Stimulated activated CD4-positive, alpha-beta T cell treated with anti-CD3 and anti-CD28 coated beads, TNF-alpha, amount 100 ng/mL, for 48 hours (primary cell): ENCODE results near the gene RAPGEF5.
A peak's percentile ranks its signal among the peaks of the same experiment; 100 is the strongest.

Experiments
- DNase-seq, 3 donors: peaks; one replicate each; pipeline ENCODE4 v3.0.0-alpha.2; 2020; ENCODE audit warnings: low read depth in 3 of 3

The RAPGEF5 gene

DNA sequence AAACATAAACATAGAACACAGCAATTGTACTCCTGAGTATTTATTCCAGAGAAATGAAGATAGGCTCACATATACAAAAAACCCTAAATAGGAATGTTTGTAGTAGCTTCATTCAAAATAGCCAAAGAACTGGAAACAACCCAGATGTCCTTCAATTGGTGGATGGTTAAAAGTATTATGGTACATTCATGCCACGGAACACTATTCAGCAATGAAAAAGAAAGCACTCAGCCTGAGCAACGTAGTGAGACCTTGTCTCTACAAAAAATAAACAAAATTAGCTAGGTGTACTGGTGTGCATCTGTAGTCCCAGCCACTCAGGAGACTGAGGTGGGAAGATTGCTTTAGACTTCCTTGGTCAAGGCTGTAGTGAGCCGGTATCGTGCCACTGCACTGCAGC is 94.4 kb downstream of the RAPGEF5 start:
- no peak for DNase-seq

DNA sequence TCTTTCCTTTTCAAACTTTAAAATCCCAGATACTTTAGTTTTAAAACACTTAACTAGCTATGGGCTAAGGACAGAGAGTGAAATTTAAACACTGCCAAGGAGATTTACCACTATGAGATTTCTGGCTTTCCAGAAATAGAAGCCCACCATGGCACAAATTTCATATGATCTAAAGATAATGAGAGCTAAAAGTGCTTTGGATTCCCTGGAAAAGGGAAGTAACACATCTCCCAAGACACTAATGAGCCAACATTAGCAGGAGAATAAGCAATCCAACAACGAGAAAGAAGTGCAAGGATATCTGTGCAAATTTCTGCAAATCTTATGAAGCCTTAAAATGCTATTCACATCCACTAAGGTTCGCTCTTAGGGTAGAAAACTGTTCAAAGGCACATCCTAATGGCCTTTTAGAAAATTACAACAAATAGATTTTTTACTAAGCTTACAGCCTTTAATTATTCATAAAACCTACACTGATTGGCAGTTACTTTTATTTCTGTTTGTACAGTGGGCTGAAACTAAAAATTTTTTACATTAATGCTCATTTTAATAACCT is 100.3 kb downstream of the RAPGEF5 start:
- no peak for DNase-seq

DNA sequence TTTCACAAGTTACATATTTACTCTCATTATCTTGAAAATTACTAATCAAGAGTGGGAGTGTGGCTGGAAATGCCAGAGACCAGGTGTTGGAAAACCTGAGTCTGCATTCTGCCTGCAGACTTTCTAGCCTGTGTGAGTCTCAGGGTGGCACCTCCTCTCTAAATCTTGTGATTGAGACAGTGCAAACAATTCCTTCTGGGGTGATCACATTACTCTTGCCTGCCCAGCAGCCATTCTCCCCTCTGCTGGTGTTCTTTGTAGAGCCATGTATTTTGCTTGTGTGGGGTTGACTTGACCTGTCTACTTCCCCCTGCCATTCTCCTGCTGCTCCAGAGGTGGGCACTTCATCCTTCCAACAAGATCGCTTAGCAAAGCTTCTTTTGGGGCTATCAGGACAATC is 101.1 kb downstream of the RAPGEF5 start:
- peak in 1 of 3 donors; percentile 2 for DNase-seq

DNA sequence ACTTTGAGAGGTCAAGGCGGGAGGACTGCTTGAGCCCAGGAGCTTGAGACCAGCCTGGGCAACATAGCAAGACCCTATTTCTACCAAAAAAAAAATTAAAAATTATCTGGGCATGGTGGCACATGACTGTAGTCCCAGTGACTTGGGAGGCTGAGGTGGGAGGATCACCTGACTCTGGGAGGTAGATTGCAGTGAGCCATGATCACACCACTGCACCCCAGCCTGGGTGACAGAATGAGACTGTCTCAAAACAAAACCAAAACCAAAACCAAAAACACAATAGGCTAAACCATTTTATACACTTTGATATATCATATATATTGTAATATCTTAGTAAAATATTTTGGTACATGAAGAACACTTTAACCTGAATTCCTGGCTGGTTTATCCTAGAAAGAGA is 101.6 kb downstream of the RAPGEF5 start:
- DNase-seq, result peak in 1 of 3 donors; percentile 7

DNA sequence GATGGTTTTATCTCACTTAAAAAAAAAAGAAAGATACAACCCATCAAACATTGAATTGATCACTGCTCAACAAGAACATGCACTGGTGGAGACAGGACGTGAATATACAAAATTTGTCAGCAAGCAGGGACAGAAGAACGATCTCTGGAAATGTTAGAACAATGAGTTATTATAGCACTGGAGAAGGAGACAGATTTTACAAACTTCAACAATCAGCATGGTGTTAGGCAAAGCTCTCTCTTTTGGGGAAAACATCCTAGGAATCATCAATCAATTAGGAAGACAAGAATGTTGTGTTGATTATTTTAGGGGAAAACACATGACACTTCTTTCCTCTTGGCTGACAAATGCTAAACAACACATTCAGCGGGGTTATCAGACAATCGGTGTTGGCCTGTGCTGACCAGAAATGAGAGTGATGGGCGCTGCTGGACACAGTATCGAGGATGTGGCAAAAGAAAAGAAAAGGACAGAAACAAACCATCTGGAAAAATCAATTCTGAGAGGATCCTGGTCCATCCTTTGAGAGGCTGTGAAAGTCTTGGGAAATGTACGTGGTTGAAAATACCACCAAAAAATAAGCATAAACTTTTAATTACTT is 103.9 kb downstream of the RAPGEF5 start:
- no peak for DNase-seq

DNA sequence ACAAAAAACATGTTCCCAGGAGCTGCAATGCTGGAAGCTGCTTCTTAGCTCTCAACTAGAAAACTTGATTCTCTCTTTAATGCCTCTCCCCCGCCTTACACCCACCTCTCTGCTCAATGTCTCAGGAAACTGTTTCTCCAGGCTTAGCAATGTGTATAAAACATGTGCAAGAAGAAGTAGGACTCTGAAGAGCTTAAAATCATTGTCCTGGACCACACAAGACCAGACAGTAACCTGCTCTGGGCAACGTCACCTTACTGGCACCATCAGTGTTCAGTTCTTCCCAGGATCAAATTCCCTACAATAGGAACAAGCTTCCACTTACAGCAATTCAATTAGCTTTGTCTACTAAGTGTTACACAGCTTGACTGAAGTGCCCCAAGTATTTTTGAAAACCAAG is 104.9 kb downstream of the RAPGEF5 start:
- no peak for DNase-seq

DNA sequence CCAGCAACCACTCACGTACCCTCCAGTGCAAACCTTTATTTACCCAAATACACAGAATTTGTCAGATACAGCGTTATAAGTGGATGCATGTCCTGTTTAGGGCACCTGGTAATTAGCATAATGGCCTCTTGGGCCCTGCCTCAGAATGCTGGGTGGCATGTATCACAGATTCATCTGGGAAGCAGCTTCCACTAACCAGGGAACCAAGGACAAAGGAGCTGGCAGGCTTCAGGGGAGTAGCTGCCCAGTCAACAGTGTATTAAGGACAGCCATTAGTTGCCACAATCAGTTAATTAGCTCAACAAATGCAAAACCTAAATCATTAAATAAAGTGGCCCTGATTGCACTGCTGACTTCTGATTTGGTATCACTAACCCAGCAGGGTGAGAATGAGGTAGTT is 105.7 kb downstream of the RAPGEF5 start:
- DNase-seq, result no peak

DNA sequence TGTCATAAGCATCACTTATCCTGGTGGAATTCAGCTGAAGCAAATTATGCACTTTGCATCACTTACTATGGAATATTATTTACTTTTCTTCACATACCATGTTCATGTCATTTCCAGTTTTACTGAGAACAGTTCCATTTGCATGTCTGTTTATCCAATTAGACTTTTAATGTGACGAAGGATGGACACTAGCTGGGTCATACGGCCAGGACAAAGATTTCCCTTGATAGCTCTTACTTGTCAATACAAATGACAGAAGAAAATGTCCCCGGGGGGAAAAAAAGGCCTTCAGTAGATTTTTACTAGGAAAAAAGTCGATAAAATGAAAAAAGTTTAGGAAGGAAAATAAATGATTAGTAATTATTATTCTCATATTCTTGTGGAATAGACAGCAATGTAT is 106.6 kb downstream of the RAPGEF5 start:
- DNase-seq, result no peak

DNA sequence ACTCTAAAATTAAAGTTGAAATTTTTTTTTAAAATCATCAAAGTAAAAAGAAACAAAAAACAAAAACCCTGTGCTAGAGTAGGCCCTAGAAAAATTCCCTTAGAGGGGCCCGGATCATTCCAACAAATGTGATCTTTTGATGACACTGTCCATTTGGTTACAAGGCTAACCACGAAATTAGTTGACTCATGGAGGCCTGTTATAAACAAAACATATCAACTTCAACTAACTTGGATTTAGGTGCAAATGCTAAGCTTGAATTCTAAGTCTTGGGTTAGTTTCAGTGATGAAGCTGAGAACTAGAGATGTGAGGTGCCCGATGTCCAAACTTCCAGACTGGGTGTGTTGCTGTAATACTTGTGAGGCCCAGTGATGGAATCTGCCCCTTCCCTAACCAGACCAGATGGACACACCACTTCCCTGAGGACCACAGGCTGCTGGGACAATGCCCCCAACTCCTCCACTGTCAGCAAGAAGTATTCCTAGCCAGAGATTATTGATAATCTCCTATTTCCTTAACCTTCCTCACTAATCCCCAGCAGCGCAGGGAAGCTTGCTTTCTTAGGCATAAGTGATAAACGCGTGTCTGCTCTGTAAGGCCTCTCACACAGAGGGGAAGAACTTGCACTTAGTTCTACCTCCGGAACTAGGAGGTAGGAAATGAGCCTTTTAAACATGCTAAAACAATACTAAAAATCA is 108.7 kb downstream of the RAPGEF5 start:
- DNase-seq, result no peak

DNA sequence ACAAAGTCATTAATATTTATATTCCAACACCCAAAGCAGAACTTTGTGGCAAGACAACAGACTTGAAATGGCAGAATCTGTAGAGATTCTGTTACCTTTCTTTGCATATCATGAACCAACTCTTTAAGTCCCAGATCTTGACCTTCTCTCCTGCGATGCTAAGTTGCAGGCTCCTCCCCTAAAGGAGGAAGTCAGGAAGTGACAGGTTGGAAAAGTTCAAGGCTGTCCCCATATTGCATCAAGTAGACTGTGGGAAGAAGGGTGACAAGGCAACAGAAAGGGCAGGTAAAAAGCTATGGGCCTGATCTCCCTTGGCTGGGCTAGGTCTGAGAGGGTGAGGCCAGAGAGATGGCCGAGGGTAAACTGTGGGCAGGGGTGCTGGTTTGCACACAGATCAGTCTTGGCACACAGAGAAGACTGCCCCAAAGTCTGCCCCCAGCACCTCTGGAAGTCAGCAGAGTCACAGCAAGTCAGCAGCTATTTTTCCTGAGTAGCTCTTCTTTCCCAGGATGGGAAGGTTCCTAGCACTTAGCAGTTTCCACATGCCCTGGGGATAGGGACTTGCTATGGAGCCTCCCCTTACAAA is 115.1 kb downstream of the RAPGEF5 start:
- no peak for DNase-seq

DNA sequence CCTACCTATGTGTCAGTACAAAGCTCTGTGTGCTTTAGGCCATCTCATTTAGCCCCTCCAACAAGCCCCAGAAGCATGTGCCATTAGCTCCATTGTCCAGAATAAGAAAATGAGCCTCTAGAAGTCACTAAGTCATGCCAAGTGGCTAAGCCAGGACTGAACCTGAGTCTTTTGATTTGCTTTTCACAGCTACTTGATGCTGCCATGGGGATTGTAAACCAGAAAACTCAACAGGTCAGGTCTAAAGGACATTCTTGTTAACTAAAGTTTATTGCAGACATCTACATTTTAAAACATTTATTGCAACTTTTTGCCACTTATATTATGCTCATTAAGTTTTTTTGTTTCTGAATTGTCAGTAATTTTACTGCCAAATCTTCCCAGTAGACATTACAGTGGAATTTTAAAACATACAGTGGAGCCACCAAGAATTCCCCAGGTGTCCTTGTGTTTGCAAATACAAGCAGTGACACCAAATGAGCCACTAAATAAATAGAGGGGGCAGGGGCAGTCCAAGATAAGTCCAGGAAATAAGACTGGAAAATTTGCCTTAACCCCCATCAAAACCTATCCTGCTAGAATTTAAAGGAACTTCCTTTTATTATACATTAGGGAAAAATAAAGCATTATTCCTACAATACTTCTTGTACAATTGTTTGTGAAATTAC is 115.9 kb downstream of the RAPGEF5 start:
- no peak for DNase-seq

DNA sequence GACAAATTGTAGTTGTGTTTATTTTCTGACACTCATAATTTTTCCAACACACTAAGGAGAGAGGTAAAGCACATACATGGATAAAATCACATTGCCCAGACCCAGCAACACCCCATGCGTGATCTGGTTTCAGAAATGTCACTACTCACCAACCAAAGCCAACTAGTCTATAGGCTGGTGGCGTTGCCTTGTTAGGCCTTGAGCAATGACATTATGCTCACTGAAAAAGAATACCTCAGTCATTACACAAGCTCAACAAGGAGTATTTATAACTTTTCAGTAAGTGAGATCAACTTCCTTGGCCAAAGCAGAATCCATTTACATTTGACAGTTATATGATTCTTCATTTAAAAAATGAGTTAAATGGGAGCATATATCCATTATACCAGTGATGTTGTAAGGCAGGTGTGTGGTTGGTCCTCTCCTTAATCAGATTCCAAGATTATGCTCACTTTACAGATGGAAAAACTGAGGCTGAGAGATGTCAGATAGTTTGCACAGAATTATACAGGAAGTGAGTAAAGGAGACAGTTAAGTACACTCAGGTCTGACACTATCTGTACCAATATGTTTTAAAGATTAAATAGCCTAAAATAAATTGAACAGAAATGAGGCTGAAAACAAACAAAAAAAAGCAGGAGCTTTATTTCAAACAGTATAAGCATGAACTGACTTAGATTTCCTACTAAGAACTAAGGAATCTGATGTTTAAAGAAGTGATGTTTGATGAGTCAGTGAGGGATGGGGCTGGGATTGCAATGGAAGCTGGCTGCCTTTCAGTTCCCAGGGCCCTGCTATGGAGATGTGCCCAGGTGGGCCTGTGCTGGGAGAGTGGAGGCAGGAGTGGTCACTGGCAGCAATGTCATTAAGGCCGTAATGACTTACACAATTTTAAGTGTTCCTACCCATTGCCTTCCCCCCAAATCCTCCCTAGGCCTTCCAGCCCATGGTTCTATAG is 118.3 kb downstream of the RAPGEF5 start:
- no peak for DNase-seq

DNA sequence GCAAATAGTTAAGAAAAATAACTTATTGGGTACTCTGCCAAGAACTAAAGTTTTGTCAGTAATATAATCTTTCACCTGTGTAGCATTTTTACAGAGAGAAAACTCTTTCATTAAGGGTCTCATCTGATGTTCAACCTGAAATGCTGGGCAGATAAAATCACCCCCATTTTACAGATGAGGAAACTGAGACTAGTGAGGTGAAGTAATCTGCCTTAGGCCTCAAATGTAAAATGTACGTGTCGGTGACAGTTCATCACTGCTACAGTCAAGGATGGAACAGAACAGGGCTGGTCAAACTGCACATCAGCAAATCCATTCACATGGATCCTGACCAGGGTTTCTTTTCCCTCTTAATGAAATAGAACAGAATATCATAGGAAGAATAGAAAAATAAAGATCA is 121.8 kb downstream of the RAPGEF5 start:
- no peak for DNase-seq

DNA sequence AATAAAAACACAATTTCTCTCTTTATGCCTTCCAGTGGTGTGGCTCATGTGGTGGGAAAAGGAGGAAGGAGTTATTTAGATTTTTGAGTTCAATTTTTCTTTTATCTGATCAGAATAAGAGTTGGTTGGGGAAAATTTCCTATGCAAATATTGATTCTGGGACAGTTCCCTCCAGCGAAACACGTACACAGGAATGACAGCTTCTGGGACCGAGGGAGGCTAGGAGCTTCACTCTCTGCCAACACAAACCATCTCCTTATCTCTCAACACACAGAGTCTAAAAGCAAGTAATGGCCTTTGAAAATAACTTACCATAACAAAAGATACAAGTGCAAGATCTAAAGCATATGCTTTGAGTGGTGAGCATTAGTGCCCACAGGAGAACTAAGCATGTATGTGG is 122.7 kb downstream of the RAPGEF5 start:
- no peak for DNase-seq

DNA sequence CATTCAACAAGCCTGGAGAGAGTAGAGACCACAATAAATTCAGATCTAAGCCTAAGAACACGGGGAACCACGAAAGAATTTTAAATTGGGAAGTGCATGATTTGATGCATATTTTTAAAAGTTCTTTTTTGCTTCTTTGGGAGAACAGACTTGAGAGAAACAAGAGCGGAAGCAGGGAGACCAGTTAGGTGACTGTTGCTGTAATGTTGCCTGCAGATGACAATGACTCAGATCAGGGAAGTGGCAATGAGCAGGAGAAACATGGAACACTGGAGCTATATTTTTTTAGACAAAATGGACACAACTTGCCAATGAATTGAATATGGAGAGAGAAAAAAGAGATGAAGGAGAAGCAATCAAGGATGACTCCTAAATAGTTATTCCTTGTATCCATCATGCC is 125.1 kb downstream of the RAPGEF5 start:
- DNase-seq, result no peak

DNA sequence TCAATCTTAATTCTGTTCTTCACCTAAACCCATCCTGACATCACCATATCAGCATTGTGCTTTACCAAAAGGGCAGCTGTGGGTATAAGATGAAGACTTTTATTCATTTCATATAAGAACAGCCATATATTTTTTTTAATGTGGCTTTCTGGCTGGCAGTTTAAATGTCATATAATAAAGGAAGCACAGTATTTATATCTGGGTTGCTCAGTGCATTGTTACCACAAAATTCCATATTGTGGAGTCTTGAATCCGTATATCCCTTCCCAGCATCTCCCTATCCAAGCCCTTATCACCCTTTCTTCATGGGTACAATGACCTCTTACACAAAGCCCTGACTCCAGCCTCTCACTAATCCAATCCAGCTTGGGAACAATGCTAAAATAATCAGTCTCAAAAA is 125.8 kb downstream of the RAPGEF5 start:
- no peak for DNase-seq

DNA sequence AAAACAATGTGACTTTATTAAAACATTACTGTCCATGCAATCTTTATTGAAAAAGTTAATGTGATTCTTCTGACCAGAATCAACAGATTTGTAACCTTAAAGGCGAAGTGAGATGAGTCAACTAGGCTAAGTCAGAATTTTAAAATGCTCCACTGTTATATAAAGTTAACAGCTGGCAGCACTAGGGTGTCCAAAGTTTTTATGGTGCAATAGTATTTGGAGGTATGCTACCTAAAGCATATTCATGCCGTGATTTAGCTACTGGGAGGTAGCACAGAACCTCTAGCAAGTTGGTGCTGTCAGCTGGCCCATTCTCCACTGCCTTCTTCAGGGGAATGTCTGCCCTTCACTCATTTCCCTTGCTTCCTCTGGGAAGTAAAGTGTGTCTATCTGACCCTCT is 126.7 kb downstream of the RAPGEF5 start:
- no peak for DNase-seq

DNA sequence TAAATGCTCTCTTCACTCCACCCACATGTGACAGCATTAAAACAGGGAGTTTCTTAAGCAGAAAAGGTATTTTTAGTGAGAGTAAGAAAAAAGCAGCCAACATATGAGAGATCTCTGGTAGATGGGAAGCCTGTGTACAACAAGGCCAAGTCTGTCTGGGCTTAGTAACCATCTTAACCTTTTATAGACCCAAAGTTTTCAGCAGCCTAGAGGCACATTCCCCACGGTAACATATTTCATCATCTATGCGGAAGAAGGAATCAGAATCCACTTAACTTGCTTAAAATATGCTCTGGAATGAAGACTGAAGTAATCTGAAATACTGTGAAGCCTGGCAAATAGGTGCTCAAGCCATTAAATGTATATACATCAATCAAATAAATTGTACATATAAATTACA is 127.8 kb downstream of the RAPGEF5 start:
- no peak for DNase-seq

DNA sequence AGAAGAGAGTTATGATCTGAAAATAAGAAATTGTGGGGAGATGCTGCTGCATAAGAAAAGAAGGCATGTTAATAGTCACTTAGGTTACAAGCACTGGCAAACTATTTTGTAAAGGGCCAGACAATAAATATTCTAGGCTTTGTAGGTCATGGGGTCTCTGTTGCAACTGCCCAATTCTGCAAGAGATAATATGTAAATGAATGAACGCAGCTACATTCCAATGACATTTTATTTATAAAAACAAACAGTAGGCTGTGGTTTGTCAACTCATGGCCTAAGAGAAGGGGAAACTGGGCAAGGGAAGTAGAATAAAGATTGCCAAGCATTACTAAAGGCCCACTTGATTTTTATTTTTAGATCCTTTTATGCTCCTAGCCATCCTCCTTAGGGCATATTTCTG is 133.1 kb downstream of the RAPGEF5 start:
- no peak for DNase-seq

DNA sequence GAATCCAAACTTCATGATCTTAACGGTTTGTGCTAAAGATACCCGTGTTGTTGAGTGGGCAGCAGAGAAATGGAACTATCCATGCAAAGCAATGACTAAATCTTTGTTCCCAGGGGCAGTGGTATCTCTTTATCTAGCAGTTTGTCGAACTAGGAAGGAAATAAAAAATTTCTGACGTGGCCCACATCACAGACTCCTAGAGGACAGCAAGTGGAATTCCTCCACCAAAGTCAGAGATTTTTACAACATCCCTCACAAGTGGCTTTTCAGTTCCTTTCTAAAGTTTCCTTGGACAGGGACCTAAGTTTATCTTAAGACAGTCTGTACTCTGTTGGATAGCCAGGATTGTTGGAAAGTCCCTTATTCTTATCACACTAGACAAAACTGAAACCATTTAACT is 136.0 kb downstream of the RAPGEF5 start:
- DNase-seq, result no peak

DNA sequence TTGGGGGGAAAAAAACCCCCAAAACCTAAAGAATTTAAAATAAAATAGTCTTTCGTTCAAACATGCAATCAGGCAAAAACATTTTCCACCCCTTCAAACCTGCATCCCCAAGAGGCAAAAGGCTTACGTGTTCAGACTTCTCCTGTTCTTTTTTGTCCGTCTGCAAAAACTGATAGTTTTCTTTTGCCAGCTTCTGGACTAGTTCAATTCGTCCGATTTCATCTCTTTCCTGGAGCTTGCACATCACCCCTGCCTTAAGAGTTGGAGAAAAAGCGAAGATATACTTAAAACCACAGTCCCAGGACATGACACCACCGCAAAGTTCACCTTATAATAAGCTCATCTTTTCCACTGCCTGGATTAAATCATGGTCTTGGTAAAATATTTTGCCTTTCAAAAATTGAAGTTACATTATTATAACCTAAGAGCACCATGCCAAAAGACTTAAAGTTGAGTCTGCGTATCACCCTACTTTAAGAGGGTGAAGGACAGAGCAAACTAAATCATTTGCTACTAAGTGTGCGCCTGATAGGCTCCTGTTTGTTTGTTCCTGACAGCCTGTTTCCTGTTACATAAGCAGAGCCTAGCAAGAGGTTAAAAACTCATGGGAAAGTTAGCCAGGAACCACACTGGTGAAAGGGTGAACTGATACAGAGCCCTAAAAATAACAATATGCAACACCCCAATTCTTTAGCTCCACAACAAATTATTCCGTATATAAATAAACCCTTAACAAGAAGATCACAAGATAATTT is 137.0 kb downstream of the RAPGEF5 start:
- DNase-seq, result no peak
